GM19372 (cell line): ENCODE results near the gene NCK2.

Experiments
- ATAC-seq: cut with Tn5 transposase; IDR thresholded peaks from one replicate; pipeline ENCODE4 v1.9.1; 2021; ENCODE audit warnings: mild to moderate bottlenecking, low read depth, moderate library complexity; ENCODE audit not compliant: unreplicated experiment

The NCK2 gene

DNA sequence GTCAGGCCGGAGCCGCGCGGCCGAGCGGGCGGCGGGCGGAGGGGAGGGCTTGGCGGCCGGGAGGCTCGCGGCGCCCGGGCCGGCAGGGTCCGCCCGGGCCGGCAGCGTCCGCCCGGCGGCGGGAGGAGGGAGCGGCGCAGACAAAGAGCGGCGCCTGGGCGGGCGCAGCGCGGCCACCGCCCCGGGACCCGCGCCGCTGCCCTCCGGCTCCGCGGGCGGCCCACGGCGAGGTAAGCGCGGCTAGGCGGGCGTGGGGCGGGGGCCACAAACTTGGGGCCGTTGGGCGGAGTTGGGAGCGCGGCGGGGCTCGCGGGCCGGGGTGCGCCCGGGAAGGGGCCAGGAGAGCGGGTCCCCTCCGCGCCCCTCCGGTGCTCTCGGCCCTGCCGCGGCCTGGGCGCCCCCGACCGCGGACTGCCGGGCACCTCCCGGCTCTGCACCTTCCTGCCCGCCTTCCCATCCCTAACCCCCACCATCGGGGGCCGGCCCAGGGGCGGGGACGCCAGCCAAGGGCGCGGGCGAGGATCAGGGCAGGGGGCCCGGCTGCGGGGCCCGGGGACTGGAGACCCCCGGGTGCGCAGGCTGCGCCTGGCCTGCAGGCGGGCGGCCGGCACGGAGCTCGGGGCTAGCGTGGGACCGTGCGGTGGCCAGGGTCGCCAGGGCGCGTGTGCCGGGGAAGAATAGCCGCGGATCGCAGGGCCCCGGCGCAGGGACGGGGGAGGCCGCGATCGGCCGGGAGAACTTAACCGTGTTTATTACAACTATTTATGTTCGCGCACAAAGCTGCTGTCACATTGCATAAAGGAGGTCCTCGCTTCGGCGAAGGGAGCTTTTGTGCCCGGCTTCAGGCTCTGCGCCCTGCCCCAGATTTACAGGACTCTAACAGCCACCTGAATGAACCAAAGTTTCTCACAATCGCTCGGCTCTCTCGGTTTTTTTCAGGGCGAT lies at the start of gene NCK2:
Gene NCK2, plus strand, starts transcription at position 4 of the 945 bp plus-strand sequence. CDS start 110,152 bp downstream, outside the sequence.
- ATAC-seq, result peak; percentile 29

- no peak for ATAC-seq
Observed at GRCh38 chr2:105697781-105698449, 46.8 kb upstream of the NCK2 start.

- no peak for ATAC-seq
Observed at GRCh38 chr2:105698820-105699219, 45.9 kb upstream of the NCK2 start.

GRCh38 chr2:105701042-105701441 lies 43.7 kb upstream of the NCK2 start:
- no peak for ATAC-seq

DNA sequence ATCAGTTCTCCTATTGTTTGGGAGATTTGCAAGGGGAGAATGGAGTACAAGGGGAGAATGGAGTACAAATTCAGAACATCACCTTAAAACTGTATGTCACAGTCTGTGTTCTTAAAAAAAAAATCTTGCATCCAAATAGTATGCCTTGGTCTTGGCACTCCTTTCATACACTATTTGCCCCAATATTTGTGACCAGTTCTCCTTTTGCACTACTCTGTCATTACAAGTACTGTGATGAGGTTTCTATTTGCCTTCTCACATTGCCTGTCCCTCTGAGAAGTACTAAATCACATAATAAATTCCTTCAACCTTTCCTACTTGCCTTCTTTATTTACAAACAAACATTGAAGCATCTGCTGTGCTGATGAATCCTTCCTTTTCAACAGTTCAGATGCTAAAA lies 36.0 kb upstream of the NCK2 start:
- ATAC-seq, result no peak

- ATAC-seq, result no peak
Observed at GRCh38 chr2:105711394-105711793, 33.3 kb upstream of the NCK2 start.

- no peak for ATAC-seq
Observed at GRCh38 chr2:105712166-105712915, 32.4 kb upstream of the NCK2 start.

- ATAC-seq, result no peak
Observed at GRCh38 chr2:105712981-105713596, 31.6 kb upstream of the NCK2 start.

DNA sequence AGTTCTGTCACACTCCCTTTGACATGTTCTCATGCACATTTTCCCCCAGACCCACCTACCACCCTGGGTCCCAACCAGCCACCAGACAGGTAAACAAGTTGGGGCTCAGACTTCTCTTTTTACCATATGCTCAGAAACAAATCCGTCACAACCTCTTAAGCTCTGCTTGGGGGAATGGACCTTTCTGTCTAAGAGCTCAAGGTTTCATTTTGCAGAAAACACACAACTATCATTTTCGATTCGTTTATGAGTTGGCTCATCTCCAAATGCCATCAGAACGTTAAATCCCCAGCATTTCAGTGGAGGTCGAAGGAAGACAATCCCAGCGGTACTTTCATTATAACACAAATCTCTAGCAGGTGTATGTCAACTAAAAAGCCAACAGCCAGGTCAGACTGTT lies 30.6 kb upstream of the NCK2 start:
- ATAC-seq, result no peak

- no peak for ATAC-seq
Observed at GRCh38 chr2:105718846-105719481, 25.7 kb upstream of the NCK2 start.

GRCh38 chr2:105721991-105722511 lies 22.7 kb upstream of the NCK2 start:
- ATAC-seq, result no peak

GRCh38 chr2:105722726-105723297 lies 21.9 kb upstream of the NCK2 start:
- ATAC-seq, result no peak

GRCh38 chr2:105723431-105723830 lies 21.3 kb upstream of the NCK2 start:
- ATAC-seq, result no peak

DNA sequence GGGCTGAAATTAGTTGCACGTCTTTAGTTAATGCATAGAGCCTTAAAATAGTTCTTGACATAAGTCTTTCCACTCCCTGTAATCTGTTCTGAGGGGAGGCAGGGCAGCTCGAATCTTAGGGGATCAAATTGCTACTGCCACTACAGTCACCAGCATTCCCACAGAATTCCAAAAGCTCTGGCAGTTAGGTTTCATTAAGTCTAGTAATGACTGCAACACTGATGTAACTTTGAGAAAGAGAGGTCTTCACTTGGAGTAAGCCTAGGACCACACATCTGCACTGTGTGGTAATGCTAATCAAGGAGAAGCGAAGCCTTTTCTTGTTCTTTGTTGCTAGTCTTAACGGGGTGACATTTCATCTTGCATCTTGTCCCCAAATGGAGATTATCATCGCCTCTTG lies 19.3 kb upstream of the NCK2 start:
- no peak for ATAC-seq

DNA sequence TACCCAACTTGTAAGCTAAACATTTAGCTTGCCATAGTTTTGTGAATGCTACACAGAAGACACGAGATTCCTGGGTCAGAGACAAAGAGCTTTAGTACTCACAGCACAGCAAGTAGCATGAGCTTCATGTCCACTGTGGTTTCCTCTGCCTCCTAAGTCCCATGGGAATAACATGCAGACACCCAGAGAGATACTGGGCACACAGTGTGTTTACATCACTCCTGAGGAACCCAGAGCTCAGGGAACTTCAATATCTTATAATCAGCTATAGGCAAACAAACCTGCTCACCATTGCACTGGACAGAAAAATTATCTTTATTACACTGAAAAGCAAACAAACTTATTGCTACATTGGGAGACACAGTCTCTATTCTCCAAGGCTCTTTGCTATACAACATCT lies 14.5 kb upstream of the NCK2 start:
- no peak for ATAC-seq

- ATAC-seq, result no peak
Observed at GRCh38 chr2:105731511-105731910, 13.2 kb upstream of the NCK2 start.

- ATAC-seq, result no peak
Observed at GRCh38 chr2:105732101-105732500, 12.6 kb upstream of the NCK2 start.

GRCh38 chr2:105732955-105733607 lies 11.6 kb upstream of the NCK2 start:
- ATAC-seq, result no peak

DNA sequence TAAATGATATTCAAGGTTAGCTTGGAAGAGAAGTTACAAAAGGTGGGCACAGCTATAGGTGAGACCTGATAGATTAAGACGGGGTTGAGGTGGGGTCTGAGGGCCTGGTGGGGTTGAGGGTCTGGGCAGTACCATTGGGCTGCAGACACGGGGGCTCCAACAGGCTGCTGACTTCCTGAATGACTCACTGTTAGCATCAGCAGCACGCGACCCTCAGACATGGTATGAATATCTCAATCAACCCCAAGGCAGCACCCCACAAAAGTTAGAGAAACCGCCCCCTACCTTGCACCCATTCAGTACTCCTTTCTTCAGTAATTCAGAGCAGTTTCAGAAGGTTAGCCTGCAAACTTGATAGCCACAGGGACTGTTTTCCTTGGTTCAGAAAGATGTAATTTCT lies 10.8 kb upstream of the NCK2 start:
- no peak for ATAC-seq
